Activated naive CD8-positive, alpha-beta T cell treated with anti-CD3 and anti-CD28 coated beads, Interleukin-2, amount 50 U/mL, for 16 hours (primary cell): ENCODE data around the gene RPA3.

Experiments
- DNase-seq: peaks from one replicate; pipeline ENCODE4 v3.0.0-alpha.2; 2020; ENCODE audit warnings: low read depth, low spot score

The RPA3 gene

DNA sequence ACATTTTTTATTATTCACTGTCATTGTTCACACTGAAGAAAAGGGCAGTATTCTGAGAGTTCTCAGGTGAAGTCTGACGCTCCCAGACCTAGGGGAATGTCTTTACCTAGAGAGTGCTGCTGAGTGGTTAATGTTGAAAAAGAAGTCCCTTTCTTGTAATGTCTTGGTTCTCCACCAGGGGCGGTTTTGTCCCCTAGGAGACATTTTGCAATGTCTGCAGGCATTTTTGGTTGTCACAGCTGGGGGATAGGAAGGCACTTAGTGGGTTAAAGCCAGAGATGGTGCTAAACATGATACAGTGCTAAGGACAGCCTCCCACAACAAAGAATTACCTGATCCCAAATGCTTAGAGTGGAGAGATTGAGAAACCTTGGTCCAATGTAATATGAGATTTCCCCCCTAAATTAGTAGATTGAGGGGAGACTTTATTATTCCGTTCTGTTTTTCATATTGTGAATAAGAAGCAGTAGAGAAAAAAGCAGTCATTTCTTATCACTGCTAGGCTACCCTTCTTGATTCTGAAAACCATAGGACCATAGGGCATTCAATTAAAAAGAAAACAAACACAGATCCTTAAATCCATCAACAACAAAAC is 64.7 kb downstream of the RPA3 start:
- no peak for DNase-seq

- no peak for DNase-seq
Measured at GRCh38 chr7:7652798-7653540, 65.4 kb downstream of the RPA3 start.

DNA sequence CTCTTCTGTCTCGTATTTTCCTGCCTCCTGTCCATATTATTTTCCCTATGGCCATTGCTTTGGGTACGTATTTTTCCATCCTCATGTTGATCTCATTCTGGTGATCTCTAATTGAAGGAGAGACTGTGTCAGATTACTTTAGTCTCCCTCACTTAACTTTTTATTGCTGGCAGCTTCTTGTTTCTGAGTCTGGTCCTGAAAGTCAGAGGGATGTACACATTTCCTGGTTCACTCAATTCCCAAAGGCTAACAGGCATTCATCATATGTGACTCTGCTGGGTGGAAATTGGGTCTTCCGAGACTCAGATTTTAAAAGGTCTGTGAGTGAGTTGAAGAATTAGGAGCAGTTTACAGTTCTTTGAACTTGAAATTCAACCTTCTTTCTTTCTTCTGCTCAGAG is 66.9 kb downstream of the RPA3 start:
- DNase-seq: no peak

GRCh38 chr7:7650682-7651206 is 67.7 kb downstream of the RPA3 start:
- no peak for DNase-seq

GRCh38 chr7:7647495-7648036 is 70.8 kb downstream of the RPA3 start:
- DNase-seq: no peak

DNA sequence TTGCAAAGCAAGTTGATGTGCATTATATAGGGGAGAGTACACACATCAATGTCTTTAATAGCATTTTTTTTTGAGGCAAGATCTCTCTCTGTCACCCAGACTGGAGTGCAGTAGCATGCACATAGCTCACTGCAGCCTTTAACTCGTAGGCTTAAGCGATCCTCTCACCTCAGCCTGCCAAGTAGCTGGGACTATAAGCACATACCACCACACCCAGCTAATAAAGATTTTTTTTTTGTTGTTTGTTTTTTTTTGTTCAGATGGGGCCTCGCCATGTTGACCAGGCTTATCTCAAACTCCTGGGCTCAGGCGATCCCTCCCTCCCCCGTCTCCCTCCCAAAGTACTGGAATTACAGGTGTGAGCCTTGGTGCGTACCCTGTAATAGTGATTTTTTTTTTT is 76.3 kb downstream of the RPA3 start:
- DNase-seq: no peak

- no peak for DNase-seq
Measured at GRCh38 chr7:7641129-7641663, 77.2 kb downstream of the RPA3 start.

- peak; percentile 97 for DNase-seq
Measured at GRCh38 chr7:7640221-7641128, 77.9 kb downstream of the RPA3 start, which contains the start of gene UMAD1. UMAD1 (plus strand) TSS chr7:7640752; CDS start chr7:7673372, 32,620 bp downstream.

GRCh38 chr7:7639847-7640220 is 78.6 kb downstream of the RPA3 start:
- DNase-seq: peak; percentile 7

- DNase-seq: no peak
Measured at GRCh38 chr7:7639421-7639820, 79.0 kb downstream of the RPA3 start.

DNA sequence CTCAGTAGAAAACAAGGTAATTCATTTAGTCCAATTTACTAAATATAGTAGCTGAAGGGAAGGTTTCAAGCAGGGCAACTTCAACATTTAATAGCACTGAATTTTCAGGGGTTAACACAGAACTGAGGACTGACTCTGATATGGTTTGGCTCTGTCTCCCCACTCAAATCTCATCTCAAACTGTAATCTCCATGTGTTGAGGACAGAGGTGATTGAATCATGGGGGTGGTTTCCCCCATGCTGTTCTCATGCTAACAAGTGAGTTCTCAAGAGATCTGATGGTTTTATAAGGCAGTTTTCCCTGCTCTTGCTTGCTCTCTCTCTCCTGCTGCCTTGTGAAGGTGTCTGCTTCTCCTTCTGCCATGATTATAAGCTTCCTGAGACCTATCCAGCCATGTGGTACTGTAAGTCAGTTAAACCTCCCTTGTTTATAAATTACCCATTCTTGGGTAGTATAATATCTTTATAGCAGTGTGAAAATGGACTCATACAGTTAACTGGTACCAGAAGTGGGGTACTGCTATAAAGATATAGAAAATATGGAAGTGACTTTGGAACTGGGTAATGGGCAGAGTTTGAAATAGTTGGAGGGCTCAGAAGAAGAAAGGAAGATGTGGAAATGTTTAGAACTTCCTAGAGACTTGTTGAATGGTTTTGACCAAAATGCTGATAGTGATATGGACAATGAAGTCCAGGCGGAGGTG is 87.6 kb downstream of the RPA3 start:
- no peak for DNase-seq

DNA sequence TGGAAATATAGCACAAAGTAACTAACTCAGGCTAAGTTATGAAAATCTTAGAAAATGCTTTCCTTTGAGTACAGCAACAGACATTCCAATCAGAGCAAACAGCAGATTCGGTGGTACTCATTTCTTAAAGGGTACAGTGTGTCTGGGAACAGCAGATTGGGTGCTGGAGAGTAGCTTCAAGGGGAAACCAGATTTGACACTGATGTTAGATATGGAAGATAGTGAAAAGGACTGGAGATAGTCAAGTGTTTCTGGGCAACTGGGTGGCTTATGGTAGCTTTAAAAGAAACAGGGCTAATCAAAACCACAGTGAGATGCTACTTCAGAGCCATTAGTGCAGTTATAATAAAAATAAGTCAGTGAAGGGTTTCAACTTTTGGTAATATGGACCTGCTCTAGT is 89.9 kb downstream of the RPA3 start:
- no peak for DNase-seq

DNA sequence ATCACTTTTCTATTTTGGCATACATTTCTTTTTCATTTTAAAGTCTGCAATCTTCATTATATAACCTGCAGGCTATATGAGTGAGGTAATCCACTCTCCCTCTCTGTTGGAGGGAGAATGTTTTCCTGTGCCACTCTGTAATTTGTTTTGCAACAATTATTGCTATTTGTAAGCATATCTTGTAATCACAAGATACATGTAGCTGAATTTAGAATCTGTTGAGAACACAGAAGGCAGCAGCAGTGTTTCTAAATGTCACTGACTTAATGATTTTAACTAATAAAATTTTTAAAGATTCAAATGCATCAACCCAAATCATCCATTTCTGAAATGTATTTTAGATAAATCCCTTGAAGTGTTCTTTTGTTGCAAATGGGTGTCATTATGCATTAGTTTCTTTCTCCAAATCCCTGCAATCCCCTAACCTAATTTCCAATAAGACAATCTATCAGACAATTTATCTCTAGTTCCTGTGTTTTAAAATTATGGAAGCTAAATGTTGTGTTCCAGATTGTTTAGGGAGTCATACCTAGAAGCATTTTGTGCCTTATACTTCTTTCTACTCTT is 97.7 kb downstream of the RPA3 start:
- no peak for DNase-seq

- no peak for DNase-seq
Measured at GRCh38 chr7:7620236-7620635, 98.2 kb downstream of the RPA3 start.

DNA sequence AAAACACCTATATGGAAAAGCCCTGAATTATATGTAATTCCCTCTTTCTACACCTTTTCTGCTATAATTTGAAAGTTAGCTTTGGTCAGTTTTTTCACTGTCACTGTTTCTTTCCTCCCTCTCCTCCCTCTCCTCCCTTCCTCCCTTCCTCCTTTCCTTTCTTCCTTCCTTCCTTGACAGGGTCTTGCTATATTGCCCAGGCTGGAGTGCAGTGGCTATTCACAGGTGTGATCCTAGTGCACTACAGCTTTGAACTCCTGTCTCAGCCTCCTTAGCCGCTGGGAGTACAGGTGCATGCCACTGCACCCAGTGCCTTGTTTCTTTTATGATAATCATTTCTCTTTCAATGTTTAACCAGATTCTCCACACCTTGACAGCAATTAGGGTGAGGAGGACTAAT is 100.0 kb downstream of the RPA3 start:
- DNase-seq: no peak

DNA sequence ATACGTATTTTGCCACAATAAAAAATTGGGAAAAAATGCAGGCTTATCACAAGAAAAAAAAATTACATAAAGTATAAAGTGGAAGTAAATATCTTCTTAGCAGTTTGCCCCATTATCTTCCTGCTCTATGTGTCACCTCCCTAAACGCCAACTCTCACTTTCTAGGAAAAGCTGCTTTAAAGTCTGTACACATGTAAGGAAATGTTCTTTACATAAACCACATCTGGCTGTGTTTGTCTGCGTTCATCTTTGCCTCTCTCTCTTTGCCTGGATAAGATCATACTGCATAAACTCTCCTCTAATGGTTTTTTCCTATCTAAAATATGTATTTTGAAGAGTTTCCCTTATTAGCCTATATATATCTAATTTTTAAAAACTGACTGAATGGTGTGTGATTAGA is 100.9 kb downstream of the RPA3 start:
- DNase-seq: no peak

- no peak for DNase-seq
Measured at GRCh38 chr7:7614018-7614741, 104.2 kb downstream of the RPA3 start.

DNA sequence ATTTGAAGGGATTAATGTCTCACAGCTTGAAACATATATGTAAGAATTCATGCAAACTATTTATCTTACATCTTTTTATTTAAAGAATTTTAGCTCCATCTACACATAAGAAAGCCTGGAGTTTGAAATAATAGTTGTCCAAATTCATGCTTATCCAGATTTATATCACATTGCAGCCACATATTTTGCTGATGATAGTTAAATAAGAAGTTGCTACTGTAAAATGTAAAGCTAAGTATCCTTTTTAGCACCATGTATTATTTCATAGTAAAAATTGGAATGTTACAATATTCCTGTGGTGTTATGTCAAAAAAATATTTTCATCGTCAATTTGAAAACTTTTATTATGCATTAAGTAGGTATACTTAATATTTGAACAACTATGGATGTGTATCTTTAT is 105.2 kb downstream of the RPA3 start:
- DNase-seq: no peak

DNA sequence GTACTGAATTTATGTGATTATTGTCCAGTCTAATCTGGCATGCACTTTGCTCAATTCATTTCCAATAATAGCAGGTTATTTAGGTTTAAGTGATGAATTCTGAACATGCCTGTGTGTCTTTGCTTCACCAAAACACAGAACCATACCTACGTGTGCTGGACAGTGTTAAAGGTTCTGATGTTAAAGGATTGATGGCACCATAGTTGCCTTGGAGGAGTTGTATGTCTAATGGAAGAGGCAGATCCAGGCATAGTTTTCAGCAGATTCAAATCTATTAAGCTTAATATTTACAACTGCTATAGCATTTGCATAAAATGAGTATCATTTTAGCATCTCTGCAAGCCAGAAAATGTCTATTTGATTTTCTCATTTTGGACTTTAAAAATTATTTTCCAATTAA is 105.9 kb downstream of the RPA3 start:
- DNase-seq: no peak

DNA sequence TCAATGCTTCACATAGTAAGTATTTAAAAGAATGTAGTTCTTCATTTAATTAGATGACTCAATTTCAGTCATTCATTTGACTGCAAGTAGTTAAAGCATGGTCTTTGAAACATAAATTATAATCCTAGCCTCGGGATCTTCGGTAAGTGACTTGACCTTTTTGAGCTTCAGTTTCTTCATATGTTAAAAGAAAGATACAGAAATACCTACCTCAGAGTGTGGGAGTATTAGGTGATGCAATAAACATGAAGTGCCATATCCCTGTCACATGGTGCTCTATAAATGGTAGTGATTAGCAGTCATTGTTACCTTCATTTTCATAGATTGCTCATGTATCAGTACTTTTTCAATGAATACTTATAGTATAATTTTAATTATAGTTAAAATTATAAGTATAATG is 109.1 kb downstream of the RPA3 start:
- DNase-seq: no peak
